Measurements from ENCODE around the gene NXN.
"Not testable (repeated sequence)": the region's sequence is repeated elsewhere in the genome, so short reads cannot be mapped to it uniquely, and the experiment has no call there.

The NXN gene

DNA sequence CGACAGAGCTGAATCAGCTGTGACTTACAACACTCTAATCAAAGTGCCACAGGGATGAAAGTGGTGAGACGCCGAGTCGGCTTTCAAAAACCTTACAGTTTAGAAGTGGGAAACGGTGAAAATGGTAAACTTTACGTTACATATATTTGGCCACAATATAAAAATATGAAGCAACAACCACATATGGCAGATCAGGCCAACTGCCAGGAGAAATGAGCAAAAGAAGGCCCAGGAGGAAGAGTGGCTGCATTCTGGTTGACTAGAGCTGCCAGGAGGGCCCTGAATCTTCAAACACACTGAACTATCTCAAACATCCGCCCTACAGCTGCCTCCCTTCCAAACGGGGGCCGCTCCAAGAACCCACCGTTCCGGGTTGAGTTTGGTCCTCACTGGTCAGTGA is 141.1 kb downstream of the NXN start:
- H3K4me3 ChIP-seq (ENCODE audit: low read depth, low read length): no peak overlapping the region
- no peak for DNase-seq (ENCODE audit: low read depth)
- TF ChIP-seq, protein P1, sequence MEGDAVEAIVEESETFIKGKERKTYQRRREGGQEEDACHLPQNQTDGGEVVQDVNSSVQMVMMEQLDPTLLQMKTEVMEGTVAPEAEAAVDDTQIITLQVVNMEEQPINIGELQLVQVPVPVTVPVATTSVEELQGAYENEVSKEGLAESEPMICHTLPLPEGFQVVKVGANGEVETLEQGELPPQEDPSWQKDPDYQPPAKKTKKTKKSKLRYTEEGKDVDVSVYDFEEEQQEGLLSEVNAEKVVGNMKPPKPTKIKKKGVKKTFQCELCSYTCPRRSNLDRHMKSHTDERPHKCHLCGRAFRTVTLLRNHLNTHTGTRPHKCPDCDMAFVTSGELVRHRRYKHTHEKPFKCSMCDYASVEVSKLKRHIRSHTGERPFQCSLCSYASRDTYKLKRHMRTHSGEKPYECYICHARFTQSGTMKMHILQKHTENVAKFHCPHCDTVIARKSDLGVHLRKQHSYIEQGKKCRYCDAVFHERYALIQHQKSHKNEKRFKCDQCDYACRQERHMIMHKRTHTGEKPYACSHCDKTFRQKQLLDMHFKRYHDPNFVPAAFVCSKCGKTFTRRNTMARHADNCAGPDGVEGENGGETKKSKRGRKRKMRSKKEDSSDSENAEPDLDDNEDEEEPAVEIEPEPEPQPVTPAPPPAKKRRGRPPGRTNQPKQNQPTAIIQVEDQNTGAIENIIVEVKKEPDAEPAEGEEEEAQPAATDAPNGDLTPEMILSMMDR (IDR thresholded peaks at IDR 0.05; ENCODE audit: control insufficient read depth, extremely low read depth, insufficient read depth): no peak

DNA sequence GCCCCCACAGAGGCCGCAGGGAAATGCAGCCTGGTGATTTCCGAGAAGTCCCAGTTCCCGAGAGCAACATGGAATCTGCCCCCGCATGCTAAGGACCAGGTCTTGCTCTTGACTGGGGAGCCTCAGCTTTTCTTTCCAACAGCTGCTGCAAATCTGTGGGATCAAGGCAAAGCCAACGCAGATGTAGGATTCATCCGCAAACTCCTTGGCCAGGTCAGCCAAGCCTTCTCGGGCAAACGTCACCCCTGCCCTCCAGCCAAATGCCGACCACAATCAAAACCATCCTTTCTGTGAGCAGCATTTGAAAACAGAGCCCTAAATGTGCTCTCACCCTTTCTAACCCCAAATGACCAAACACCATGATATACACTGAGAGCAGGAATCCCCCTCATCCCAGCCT is 143.4 kb downstream of the NXN start:
- TF ChIP-seq, protein P1 (IDR thresholded peaks at IDR 0.05; ENCODE audit: control insufficient read depth, extremely low read depth, insufficient read depth): no peak
- no peak overlapping the region for H3K4me3 ChIP-seq (ENCODE audit: low read depth, low read length)
- no peak for DNase-seq (ENCODE audit: low read depth)

DNA sequence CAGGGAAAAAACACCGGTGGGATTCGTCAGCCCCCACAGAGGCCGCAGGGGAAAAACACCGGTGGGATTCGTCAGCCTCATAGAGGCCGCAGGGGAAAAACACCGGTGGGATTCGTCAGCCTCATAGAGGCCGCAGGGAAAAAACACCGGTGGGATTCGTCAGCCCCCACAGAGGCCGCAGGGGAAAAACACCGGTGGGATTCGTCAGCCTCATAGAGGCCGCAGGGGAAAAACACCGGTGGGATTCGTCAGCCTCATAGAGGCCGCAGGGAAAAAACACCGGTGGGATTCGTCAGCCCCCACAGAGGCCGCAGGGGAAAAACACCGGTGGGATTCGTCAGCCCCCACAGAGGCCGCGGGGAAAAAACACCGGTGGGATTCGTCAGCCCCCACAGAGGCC is 143.9 kb downstream of the NXN start:
- not testable (repeated sequence) for H3K4me3 ChIP-seq (ENCODE audit: low read depth, low read length); DNase-seq (ENCODE audit: low read depth)

DNA sequence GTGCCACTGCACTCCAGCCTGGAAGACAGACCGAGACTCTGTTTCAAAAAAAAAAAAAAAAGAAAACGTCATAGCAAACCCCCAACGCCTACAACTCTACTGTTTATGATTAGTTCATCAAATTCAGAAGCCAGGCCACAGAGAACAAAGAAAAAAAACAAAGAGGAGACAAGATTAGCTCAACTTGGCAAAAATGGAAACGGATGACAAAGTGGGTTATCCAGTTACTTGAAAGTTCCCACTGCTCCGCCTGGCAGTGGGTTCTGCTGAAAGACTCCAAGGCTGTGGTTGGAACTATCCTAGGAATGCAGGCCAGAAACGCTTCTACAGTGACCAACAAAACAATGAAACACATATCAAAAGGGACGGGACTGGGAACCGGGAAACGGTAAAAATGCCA is 144.3 kb downstream of the NXN start:
- TF ChIP-seq, protein P1 (IDR thresholded peaks at IDR 0.05; ENCODE audit: control insufficient read depth, extremely low read depth, insufficient read depth): no peak
- no peak for DNase-seq (ENCODE audit: low read depth)
- H3K4me3 ChIP-seq (ENCODE audit: low read depth, low read length): no peak overlapping the region

DNA sequence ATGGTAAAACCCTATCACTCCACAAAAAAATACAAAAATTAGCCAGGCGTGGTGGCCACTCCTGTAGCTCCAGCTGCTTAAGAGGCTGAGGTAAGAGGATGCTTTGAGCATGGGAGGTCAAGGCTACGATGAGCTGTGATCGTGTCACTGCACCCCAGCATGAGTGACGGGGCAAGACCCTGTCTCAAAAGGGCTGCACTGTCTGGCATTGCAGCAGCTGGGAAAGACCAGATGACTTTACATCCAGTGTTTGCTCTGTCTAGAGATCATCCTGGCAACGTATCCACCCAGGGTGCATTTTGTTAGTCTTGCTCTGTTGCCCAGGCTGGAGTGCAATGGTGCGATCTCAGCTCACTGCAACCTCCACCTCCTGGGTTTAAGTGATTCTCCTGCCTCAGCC is 145.4 kb downstream of the NXN start:
- TF ChIP-seq, protein P1 (IDR thresholded peaks at IDR 0.05; ENCODE audit: control insufficient read depth, extremely low read depth, insufficient read depth): no peak
- no peak overlapping the region for H3K4me3 ChIP-seq (ENCODE audit: low read depth, low read length)
- no peak for DNase-seq (ENCODE audit: low read depth)

DNA sequence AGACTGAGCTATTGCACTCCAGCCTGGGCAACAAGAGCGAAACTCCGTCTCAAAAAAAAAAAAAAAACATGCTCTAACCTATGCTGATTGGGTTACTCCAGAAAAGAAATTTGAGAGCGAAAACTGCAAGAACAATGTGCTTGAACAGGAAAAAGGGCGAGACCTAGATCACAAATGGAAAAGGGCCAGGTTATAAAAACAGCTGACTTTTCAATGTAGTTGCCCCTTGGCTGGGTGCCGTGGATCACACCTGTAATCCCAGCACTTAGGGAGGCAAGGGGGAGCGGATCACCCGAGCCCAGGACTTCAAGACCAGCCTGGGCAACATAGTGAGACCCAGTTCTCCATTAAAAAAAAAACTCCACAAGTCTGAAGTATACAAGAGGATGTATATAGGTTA is 148.6 kb downstream of the NXN start:
- H3K4me3 ChIP-seq (ENCODE audit: low read depth, low read length): no peak overlapping the region
- TF ChIP-seq, protein P1 (IDR thresholded peaks at IDR 0.05; ENCODE audit: control insufficient read depth, extremely low read depth, insufficient read depth): no peak
- no peak for DNase-seq (ENCODE audit: low read depth)

DNA sequence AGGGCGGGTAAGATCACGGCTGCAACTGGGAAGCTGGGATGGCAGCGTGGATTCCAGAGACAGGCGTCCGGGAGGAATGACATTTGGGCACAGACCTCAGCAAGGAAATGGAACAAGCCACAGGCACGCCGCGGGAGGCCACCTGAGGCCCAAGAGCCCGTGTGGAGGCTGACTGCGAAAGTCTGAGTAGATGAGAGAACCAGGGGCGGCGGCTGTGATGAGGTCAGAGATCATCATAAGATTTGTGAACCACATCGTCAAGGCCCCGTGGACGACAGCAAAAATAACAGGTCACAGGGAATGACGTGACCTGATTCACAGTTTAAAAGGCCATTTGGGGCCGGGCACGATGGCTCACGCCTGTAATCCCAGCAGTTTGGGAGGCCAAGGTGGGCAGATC is 149.2 kb downstream of the NXN start:
- TF ChIP-seq, protein P1 (IDR thresholded peaks at IDR 0.05; ENCODE audit: control insufficient read depth, extremely low read depth, insufficient read depth): no peak
- H3K4me3 ChIP-seq (ENCODE audit: low read depth, low read length): no peak overlapping the region
- DNase-seq (ENCODE audit: low read depth): no peak

DNA sequence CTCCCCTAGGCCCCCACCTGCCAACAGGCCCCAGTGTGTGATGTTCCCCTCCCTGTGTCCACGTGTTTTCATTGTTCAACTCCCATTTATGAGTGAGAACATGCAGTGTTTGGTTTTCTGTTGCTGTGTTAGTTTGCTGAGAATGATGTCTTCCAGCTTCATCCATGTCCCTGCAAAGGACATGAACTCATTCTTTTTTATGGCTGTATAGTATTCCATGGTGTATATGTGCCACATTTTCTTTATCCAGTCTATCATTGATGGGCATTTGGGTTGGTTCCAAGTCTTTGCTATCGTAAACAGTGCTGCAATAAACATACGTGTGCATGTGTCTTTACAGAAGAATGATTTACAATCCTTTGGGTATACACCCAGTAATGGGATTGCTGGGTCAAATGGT is 150.0 kb downstream of the NXN start:
- not testable (repeated sequence) for H3K4me3 ChIP-seq (ENCODE audit: low read depth, low read length); DNase-seq (ENCODE audit: low read depth)

Data from LNCaP clone FGC (cell line).